ENCODE results near the gene YIPF1. TPM values are rescaled to one million over a fixed set of nuclear protein-coding genes. Genes with fewer than 3 reads are reported as not detected.

YIPF1 gene
- total RNA-seq, 1 donor from 2014 or later: 41.2 TPM

DNA sequence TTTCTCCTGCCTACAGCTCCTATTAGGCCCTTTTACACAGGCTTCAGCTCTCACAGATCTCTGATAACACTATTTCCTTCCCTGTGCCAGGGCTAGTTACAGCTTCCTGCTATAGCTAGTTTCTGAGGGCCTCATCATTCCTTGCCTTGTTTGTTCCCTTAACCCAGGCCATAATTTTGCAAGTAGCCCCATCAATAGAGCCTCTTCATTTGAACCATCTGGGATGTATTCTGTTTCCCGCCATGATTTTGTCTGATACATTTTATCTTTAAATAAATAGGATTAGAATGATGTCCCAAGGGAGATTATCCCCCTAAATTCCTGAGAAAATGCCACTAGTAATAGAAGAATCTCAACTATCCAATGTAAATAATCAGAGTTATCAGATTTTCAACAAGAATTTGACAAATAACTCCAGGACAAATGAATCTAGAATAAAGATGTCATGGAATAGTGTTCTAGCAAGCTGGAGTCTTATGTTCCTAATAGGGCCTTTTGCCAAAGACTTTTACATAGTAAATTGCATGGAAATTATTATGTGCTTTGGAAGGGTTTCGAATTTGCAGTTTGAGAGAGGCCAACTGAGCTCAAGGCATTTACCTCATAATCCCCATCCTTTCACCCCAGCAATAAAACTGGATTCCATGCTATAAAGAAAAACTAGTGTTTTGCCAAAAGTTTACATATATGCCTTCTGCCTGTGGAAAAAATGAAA is 39.8 kb upstream of the YIPF1 start:
- H3K4me3 Mint-ChIP-seq: no peak overlapping the region

GRCh38 chr1:53927376-53927881 is 37.8 kb upstream of the YIPF1 start:
- Mint-ChIP-seq H3K4me1 (no peaks in the 10 kb centered on the region), H3K27ac (no peak overlapping the region)

More for the DNA sequence above, 39.8 kb upstream of the YIPF1 start:
- TF ChIP-seq EZH2 (IDR thresholded peaks at IDR 0.05) (no peak), EZH2phosphoT487 (IDR thresholded peaks at IDR 0.05) (no peak), CTCF (IDR thresholded peaks at IDR 0.05) (no peak)
- peaks cover 22% of the 10 kb centered on the region for H3K36me3 Mint-ChIP-seq
- H3K79me2 ChIP-seq (ENCODE audit: low read depth): no peaks in the 10 kb centered on the region
- no peaks in the 10 kb centered on the region for H3K27me3 Mint-ChIP-seq (ENCODE audit: insufficient read depth, low read depth)
- H3K9me3 Mint-ChIP-seq: peaks cover 21% of the 10 kb centered on the region
- no peaks in the 10 kb centered on the region for H3K4me1 Mint-ChIP-seq
- DNase-seq (ENCODE audit: low spot score): no peak
- no peaks in the 10 kb centered on the region for H3K4me1 ChIP-seq
- no peaks in the 10 kb centered on the region for H4K20me1 ChIP-seq (ENCODE audit: low read depth)
- H3K36me3 ChIP-seq: peaks cover 9% of the 10 kb centered on the region
- no peaks in the 10 kb centered on the region for H3K27me3 ChIP-seq
- no peaks in the 10 kb centered on the region for H3F3A ChIP-seq (ENCODE audit: low read depth)
- H2AFZ ChIP-seq (replicated peaks): no peak overlapping the region
- peaks cover 12% of the 10 kb centered on the region for H3K9me3 ChIP-seq (ENCODE audit: low read depth)
- no peak overlapping the region for H3K4me2 ChIP-seq
- H3K9ac ChIP-seq: no peak overlapping the region
- H3K27ac ChIP-seq: no peak overlapping the region
- H3K4me3 ChIP-seq: no peak overlapping the region
- no peak overlapping the region for H3K27ac Mint-ChIP-seq

GRCh38 chr1:53919675-53920066 is 30.1 kb upstream of the YIPF1 start:
- Histone ChIP-seq H3K4me2 (no peak overlapping the region), H3K9me3 (ENCODE audit: low read depth) (no peaks in the 10 kb centered on the region), H3K27me3 (no peaks in the 10 kb centered on the region), H3F3A (ENCODE audit: low read depth) (peaks cover 3% of the 10 kb centered on the region), H3K27ac (no peak overlapping the region), H2AFZ (replicated peaks) (no peak overlapping the region), H3K79me2 (ENCODE audit: low read depth) (no peaks in the 10 kb centered on the region), H4K20me1 (ENCODE audit: low read depth) (no peaks in the 10 kb centered on the region), H3K4me3 (no peak overlapping the region), H3K36me3 (peaks cover 8% of the 10 kb centered on the region), H3K9ac (no peak overlapping the region), H3K4me1 (peaks cover under 1% of the 10 kb centered on the region)
- Mint-ChIP-seq H3K27me3 (ENCODE audit: insufficient read depth, low read depth) (no peaks in the 10 kb centered on the region), H3K27ac (no peak overlapping the region), H3K9me3 (no peaks in the 10 kb centered on the region), H3K36me3 (peaks cover 36% of the 10 kb centered on the region), H3K4me3 (no peak overlapping the region), H3K4me1 (no peaks in the 10 kb centered on the region)
- no peak for DNase-seq (ENCODE audit: low spot score)
- no peak for TF ChIP-seq EZH2 (IDR thresholded peaks at IDR 0.05)
- TF ChIP-seq CTCF (IDR thresholded peaks at IDR 0.05): no peak
- TF ChIP-seq EZH2phosphoT487 (IDR thresholded peaks at IDR 0.05): no peak

More at GRCh38 chr1:53927376-53927881, 37.8 kb upstream of the YIPF1 start:
- DNase-seq (ENCODE audit: low spot score): no peak
- peaks cover 3% of the 10 kb centered on the region for H3F3A ChIP-seq (ENCODE audit: low read depth)
- no peaks in the 10 kb centered on the region for H4K20me1 ChIP-seq (ENCODE audit: low read depth)
- no peaks in the 10 kb centered on the region for H3K27me3 Mint-ChIP-seq (ENCODE audit: insufficient read depth, low read depth)
- peaks cover 20% of the 10 kb centered on the region for H3K36me3 Mint-ChIP-seq
- H3K27me3 ChIP-seq: no peaks in the 10 kb centered on the region
- H3K4me2 ChIP-seq: no peak overlapping the region
- TF ChIP-seq CTCF (IDR thresholded peaks at IDR 0.05) (no peak), EZH2phosphoT487 (IDR thresholded peaks at IDR 0.05) (no peak), EZH2 (IDR thresholded peaks at IDR 0.05) (no peak)
- no peaks in the 10 kb centered on the region for H3K79me2 ChIP-seq (ENCODE audit: low read depth)
- H3K4me1 ChIP-seq: no peaks in the 10 kb centered on the region
- H3K9me3 ChIP-seq (ENCODE audit: low read depth): peaks cover 3% of the 10 kb centered on the region
- no peak overlapping the region for H3K27ac ChIP-seq
- no peak overlapping the region for H3K4me3 Mint-ChIP-seq
- no peak overlapping the region for H3K4me3 ChIP-seq
- no peak overlapping the region for H3K9ac ChIP-seq
- peaks cover 6% of the 10 kb centered on the region for H3K9me3 Mint-ChIP-seq
- H2AFZ ChIP-seq (replicated peaks): no peak overlapping the region
- H3K36me3 ChIP-seq: no peaks in the 10 kb centered on the region
